Measurements from ENCODE around the gene TXNDC11.

TXNDC11 gene

DNA sequence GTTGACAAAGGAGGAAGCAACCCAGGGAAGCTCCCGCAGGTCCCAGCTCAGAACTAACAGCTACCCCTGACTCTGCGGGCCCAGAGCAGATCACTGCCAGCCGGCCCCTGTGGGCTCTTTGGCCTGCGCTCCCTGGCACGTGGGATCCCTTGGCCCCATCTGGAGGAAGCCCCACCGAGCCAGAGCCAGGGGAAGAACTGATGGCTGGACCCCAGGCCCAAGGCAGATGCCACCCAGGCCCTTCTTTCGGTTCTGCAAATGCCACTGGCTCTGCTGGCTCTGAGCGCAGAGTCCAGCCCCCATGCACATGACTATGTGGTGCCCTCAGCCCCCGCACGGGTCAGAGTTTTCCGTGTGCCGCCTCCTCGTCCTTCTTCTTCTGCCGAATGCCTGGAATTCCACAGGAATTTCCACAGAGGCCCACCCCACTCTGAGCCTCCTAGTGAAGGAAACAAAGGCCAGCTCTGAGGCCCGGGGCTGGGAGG is 110.2 kb downstream of the TXNDC11 start:
- DNase-seq (ENCODE audit: low read depth, low spot score): no peak

- no peak for DNase-seq (ENCODE audit: low read depth, low spot score)
Observed at GRCh38 chr16:11631214-11631613, 111.4 kb downstream of the TXNDC11 start.

DNA sequence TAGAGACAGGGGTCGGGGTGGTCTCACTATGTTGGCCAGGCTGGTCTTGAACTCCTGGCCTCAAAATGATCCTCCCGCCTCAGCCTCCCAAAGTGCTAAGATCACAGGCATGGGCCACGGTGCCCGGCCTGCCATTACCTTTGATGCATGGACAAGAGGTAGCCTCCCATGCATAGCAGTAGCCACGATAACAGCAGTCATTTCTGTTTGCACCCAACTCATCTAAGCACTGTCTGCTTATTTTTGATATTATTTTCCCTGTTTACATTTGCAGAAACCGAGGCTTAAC is 111.9 kb downstream of the TXNDC11 start:
- DNase-seq (ENCODE audit: low read depth, low spot score): no peak

- no peak for DNase-seq (ENCODE audit: low read depth, low spot score)
Observed at GRCh38 chr16:11630046-11630767, 112.5 kb downstream of the TXNDC11 start.

Data from ELF-1 (cell line).